H1 (cell line): ENCODE measurements around the gene PRR23E.

ENCODE experiments used
- EZH2 ChIP-seq: fragments of 200-600 bp; sonication (generic); IDR thresholded peaks from 2 replicates; pipeline ENCODE4 v1.7.1; 2012; ENCODE audit warnings: low read depth, mild to moderate bottlenecking, moderate library complexity, low read length, inconsistent platforms; ENCODE audit not compliant: severe bottlenecking
- POLR2A ChIP-seq, 2 experiments: IDR thresholded peaks; 1 replicate in 1 of 2; 2 replicates in 1 of 2; pipeline ENCODE4 v1.6.1; 2011; ENCODE audit warnings: low read depth in 2 of 2, low read length in 2 of 2, mild to moderate bottlenecking in 2 of 2; ENCODE audit errors: control extremely low read depth in 1 of 2
- POLR2AphosphoS5 ChIP-seq: IDR thresholded peaks from 2 replicates; pipeline ENCODE4 v1.6.1; 2011; ENCODE audit warnings: low read depth, low read length
- SP1 ChIP-seq: IDR thresholded peaks from 2 replicates; pipeline ENCODE4 v1.6.1; 2011; ENCODE audit warnings: low read depth, low read length
- TAF7 ChIP-seq: optimal IDR thresholded peaks from 2 replicates; pipeline ENCODE3; 2011; ENCODE audit warnings: low read depth, mild to moderate bottlenecking, inconsistent platforms, low read length, moderate library complexity, borderline replicate concordance
- TF ChIP-seq, protein P1 (sequence below), 3 experiments: IDR thresholded peaks; 1 replicate in 2 of 3; 2 replicates in 1 of 3; pipeline versions ENCODE4 v1.5.1 to v1.6.1; 2011; ENCODE audit warnings: low read length in 3 of 3, mild to moderate bottlenecking in 3 of 3, inconsistent platforms in 2 of 3, low read depth in 1 of 3, moderate library complexity in 1 of 3; ENCODE audit not compliant: insufficient read depth in 1 of 3; ENCODE audit errors: control extremely low read depth in 1 of 3

DNA sequence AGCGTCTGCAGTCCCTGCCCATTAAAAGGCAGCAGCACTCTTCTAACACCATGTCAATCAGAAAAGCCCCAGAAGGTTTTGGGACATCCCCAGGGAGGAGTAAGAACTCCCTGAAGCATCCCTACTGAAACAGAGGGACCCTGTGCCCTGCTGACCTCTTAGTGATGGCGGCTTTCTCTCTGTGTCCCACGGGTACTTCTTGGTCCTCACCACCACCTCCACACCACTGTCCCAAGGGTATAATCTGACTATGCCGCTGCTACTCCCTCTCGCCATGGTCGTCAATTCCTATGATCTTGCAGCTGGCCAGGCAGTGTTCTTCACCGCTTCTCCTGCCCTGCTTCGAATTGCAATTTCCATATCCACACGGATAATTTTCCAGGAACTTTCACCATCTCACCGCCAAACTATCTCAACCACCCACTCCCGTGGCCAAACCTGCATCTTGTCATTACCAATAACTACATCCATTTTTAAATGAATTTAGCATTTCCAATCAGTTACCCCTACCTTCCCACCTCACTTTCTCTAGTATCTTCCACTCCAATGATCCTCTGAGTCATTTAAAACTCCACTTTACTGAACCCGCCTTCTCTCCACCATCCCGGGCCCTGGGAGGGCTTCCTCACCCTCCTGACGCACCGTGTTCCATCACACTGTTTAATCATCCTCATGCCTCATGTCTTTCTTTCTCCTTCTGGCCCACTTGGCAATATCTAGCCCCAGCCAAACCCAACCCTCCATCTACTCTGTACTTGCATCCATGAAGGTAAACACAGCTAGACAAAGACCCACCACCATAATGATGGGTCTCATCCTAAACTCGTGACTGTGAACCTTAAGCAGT lies 23.7 kb downstream of the PRR23E start:
- TF ChIP-seq TAF7 (no peak), POLR2AphosphoS5 (no peak), EZH2 (no peak), POLR2A (IDR thresholded peaks at IDR 0.05; ENCODE audit: control extremely low read depth in 1 of 2, low read depth in 2 of 2, low read length in 2 of 2) (no peak), SP1 (no peak)
- TF ChIP-seq, protein P1, sequence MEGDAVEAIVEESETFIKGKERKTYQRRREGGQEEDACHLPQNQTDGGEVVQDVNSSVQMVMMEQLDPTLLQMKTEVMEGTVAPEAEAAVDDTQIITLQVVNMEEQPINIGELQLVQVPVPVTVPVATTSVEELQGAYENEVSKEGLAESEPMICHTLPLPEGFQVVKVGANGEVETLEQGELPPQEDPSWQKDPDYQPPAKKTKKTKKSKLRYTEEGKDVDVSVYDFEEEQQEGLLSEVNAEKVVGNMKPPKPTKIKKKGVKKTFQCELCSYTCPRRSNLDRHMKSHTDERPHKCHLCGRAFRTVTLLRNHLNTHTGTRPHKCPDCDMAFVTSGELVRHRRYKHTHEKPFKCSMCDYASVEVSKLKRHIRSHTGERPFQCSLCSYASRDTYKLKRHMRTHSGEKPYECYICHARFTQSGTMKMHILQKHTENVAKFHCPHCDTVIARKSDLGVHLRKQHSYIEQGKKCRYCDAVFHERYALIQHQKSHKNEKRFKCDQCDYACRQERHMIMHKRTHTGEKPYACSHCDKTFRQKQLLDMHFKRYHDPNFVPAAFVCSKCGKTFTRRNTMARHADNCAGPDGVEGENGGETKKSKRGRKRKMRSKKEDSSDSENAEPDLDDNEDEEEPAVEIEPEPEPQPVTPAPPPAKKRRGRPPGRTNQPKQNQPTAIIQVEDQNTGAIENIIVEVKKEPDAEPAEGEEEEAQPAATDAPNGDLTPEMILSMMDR (IDR thresholded peaks at IDR 0.05; ENCODE audit: control extremely low read depth in 1 of 3, insufficient read depth in 1 of 3, low read depth in 1 of 3, low read length in 3 of 3), result no peak
